Prostate gland (tissue), 2 donors: ENCODE measurements around the gene IL1RAPL1.

Experiments
- POLR2A ChIP-seq: fragments of 450-650 bp; IDR thresholded peaks from one replicate; pipeline ENCODE4 v1.6.1; 2016; ENCODE audit warnings: antibody characterized with exemption, mild to moderate bottlenecking
- POLR2AphosphoS5 ChIP-seq: sonication (generic); formaldehyde crosslinking; IDR thresholded peaks from one replicate; pipeline ENCODE4 v1.6.1; 2017; ENCODE audit warnings: antibody characterized with exemption
- TF ChIP-seq, protein P1 (sequence below), 4 experiments: fragments of 200-600 bp in 2 of 4; fragments of 450-650 bp in 2 of 4; sonication (generic) in 2 of 4; IDR thresholded peaks; 1 replicate in 3 of 4; 2 replicates in 1 of 4; pipeline ENCODE4 v1.5.1; 2016 to 2019; ENCODE audit warnings: antibody characterized with exemption in 4 of 4, mild to moderate bottlenecking in 2 of 4, moderate library complexity in 2 of 4

DNA sequence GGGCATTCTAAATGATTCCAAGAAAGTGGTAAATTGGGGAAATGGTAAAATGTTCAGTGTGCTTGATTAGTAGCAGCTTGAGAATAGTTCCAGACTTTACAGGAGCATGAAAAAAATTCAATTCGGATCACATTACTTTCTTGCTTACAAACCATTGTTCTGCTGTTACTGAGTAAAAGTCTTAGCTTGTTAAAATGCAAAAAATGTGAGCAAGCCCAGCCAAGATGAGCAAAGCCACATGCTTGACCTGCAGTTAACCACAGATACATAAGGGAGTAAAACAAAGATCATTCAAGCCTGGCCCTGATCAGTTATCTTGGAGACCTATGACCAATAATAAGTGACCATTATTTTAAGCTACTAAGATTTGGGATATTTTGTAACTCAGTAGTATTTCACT is 1065.2 kb downstream of the IL1RAPL1 start:
- TF ChIP-seq, protein P1, sequence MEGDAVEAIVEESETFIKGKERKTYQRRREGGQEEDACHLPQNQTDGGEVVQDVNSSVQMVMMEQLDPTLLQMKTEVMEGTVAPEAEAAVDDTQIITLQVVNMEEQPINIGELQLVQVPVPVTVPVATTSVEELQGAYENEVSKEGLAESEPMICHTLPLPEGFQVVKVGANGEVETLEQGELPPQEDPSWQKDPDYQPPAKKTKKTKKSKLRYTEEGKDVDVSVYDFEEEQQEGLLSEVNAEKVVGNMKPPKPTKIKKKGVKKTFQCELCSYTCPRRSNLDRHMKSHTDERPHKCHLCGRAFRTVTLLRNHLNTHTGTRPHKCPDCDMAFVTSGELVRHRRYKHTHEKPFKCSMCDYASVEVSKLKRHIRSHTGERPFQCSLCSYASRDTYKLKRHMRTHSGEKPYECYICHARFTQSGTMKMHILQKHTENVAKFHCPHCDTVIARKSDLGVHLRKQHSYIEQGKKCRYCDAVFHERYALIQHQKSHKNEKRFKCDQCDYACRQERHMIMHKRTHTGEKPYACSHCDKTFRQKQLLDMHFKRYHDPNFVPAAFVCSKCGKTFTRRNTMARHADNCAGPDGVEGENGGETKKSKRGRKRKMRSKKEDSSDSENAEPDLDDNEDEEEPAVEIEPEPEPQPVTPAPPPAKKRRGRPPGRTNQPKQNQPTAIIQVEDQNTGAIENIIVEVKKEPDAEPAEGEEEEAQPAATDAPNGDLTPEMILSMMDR (IDR thresholded peaks at IDR 0.05): no peak
- no peak for TF ChIP-seq POLR2A
- TF ChIP-seq POLR2AphosphoS5: no peak
